Keratinocyte (primary cell): ENCODE measurements around the gene C1QL2. TPM values are rescaled to one million over a fixed set of nuclear protein-coding genes. Genes with fewer than 3 reads are reported as not detected.

Experiments
- DNase-seq: peaks from one replicate; pipeline ENCODE4 v3.0.0-alpha.2; 2011; ENCODE audit warnings: low read depth, missing footprints, low spot score
- FAIRE-seq: peaks from 2 replicates; lab custom pipeline; 2011; peaks lifted over from hg19 to GRCh38; lab: Jason Lieb, UNC
- H2AFZ ChIP-seq: 2 replicates; pipeline ENCODE4 v1.6.0; 2012; ENCODE audit warnings: low read length, control low read depth, inconsistent platforms; ENCODE audit not compliant: control insufficient read depth
- H3K27ac ChIP-seq: 2 replicates; pipeline ENCODE4 v1.5.1; 2011; ENCODE audit warnings: low read length; ENCODE audit not compliant: control insufficient read depth, insufficient read depth
- H3K27me3 ChIP-seq: 3 replicates; pipeline ENCODE4 v1.6.0; 2011; ENCODE audit warnings: low read length; ENCODE audit not compliant: control insufficient read depth, insufficient read depth; ENCODE audit errors: extremely low read depth
- H3K36me3 ChIP-seq, 2 experiments: 2 replicates in 1 of 2; 3 replicates in 1 of 2; pipeline ENCODE4 v1.5.1; 2011; ENCODE audit warnings: low read length in 2 of 2, mild to moderate bottlenecking in 1 of 2; ENCODE audit not compliant: control insufficient read depth in 2 of 2, insufficient read depth in 2 of 2; ENCODE audit errors: extremely low read depth in 1 of 2
- H3K4me1 ChIP-seq: 3 replicates; pipeline ENCODE4 v1.5.1; 2011; ENCODE audit warnings: low read length; ENCODE audit not compliant: control insufficient read depth, insufficient read depth; ENCODE audit errors: extremely low read depth
- H3K4me2 ChIP-seq: 3 replicates; pipeline ENCODE4 v1.6.0; 2011; ENCODE audit warnings: low read depth, low read length; ENCODE audit not compliant: control insufficient read depth, insufficient read depth; ENCODE audit errors: extremely low read depth
- H3K4me3 ChIP-seq, 3 experiments: fragments of 200-600 bp in 1 of 3; sonication (generic) in 1 of 3; 2 replicates in 2 of 3; 3 replicates in 1 of 3; pipeline ENCODE4 v1.5.1; 2011 to 2016; ENCODE audit warnings: low read length in 3 of 3, mild to moderate bottlenecking in 3 of 3, control low read depth in 2 of 3, inconsistent platforms in 1 of 3, low read depth in 1 of 3, mixed read lengths in 1 of 3, mixed run types in 1 of 3, moderate library complexity in 1 of 3; ENCODE audit not compliant: control insufficient read depth in 2 of 3, insufficient read depth in 2 of 3; ENCODE audit errors: extremely low read depth in 1 of 3
- H3K79me2 ChIP-seq: 2 replicates; pipeline ENCODE4 v1.6.0; 2012; ENCODE audit warnings: low read length; ENCODE audit not compliant: control insufficient read depth, insufficient read depth
- H3K9ac ChIP-seq: 3 replicates; pipeline ENCODE4 v1.6.0; 2011; ENCODE audit warnings: low read length; ENCODE audit not compliant: control insufficient read depth, insufficient read depth; ENCODE audit errors: extremely low read depth
- H3K9me1 ChIP-seq: 3 replicates; pipeline ENCODE4 v1.6.0; 2011; ENCODE audit warnings: low read length; ENCODE audit not compliant: control insufficient read depth, insufficient read depth; ENCODE audit errors: extremely low read depth
- H3K9me3 ChIP-seq: 2 replicates; pipeline ENCODE4 v1.5.1; 2012; ENCODE audit warnings: low read depth, low read length; ENCODE audit not compliant: control insufficient read depth
- H4K20me1 ChIP-seq: 3 replicates; pipeline ENCODE4 v1.6.0; 2011; ENCODE audit warnings: low read length; ENCODE audit not compliant: control insufficient read depth, insufficient read depth; ENCODE audit errors: extremely low read depth
- CTCF ChIP-seq, 3 experiments: IDR thresholded peaks in 1 of 3; conservative IDR thresholded peaks in 1 of 3; optimal IDR thresholded peaks in 1 of 3; 2 replicates in 2 of 3; 3 replicates in 1 of 3; pipeline versions ENCODE3 to v1.5.1; 2011; ENCODE audit warnings: low read length in 3 of 3, mild to moderate bottlenecking in 3 of 3, moderate library complexity in 2 of 3, control low read depth in 1 of 3, inconsistent platforms in 1 of 3; ENCODE audit not compliant: insufficient read depth in 2 of 3; ENCODE audit errors: extremely low read depth in 1 of 3
- EZH2 ChIP-seq: IDR thresholded peaks from one replicate; pipeline ENCODE4 v1.6.1; 2012; ENCODE audit warnings: inconsistent platforms, mild to moderate bottlenecking, low read length, moderate library complexity
- dilution Hi-C: fragments of 300-500 bp; cut with MboI; formaldehyde crosslinking; loops from one replicate; pipeline ENCODE4 v1.7.0; 2020; ENCODE audit warnings: low sequenced_read_pairs; ENCODE audit not compliant: extremely low pct_ligation_motif_present
- polyA plus RNA-seq, 5 experiments: library from polyadenylated mRNA; depleted of rRNA in 3 of 5; stranded (reverse) in 3 of 5; stranded (forward) in 1 of 5; unstranded in 1 of 5; fragments of >200 nt; gene quantifications; 1 replicate in 1 of 5; 2 replicates in 3 of 5; 3 replicates in 1 of 5; pipeline versions ENCODE4 v1.2.1 to v1.2.3, GENCODE V29; 2011 to 2012; ENCODE audit warnings: missing spikeins in 2 of 5, low read depth in 1 of 5, low replicate concordance in 1 of 5

Gene C1QL2
- polyA plus RNA-seq, 1 donor (not counting 4 experiments of a cell fraction or from before 2014, with no cell fraction given), result not detected

GRCh38 chr2:119180892-119181291, 22.3 kb upstream of the C1QL2 start:
- H3K4me1 ChIP-seq, result peaks cover 17% of the 10 kb centered on the region
- H3K4me3 ChIP-seq, result no peak overlapping the region
- H3K27me3 ChIP-seq, result no peaks in the 10 kb centered on the region
- no peak for DNase-seq
- no peak overlapping the region for H2AFZ ChIP-seq
- H3K4me2 ChIP-seq, result no peak overlapping the region
- no peaks in the 10 kb centered on the region for H3K36me3 ChIP-seq
- H3K27ac ChIP-seq, result no peak overlapping the region
- H3K9me3 ChIP-seq, result no peaks in the 10 kb centered on the region
- dilution Hi-C loops, result no loop called here
- H3K9me1 ChIP-seq, result no peaks in the 10 kb centered on the region
- FAIRE-seq, result no peak
- no peak overlapping the region for H3K9ac ChIP-seq
- H3K79me2 ChIP-seq, result no peaks in the 10 kb centered on the region
- H4K20me1 ChIP-seq, result no peaks in the 10 kb centered on the region
- TF ChIP-seq CTCF (optimal IDR thresholded peaks at IDR 0.05 in 1 of 3, IDR thresholded peaks at IDR 0.05 in 1 of 3, conservative IDR thresholded peaks at IDR 0.05 in 1 of 3; ENCODE audit: extremely low read depth in 1 of 3, insufficient read depth in 2 of 3, low read length in 3 of 3), result no peak
- TF ChIP-seq EZH2, result no peak

GRCh38 chr2:119179991-119180390, 21.4 kb upstream of the C1QL2 start:
- FAIRE-seq (no peak), DNase-seq (no peak)
- H2AFZ ChIP-seq, result no peak overlapping the region
- no peaks in the 10 kb centered on the region for H3K9me1 ChIP-seq
- H3K4me3 ChIP-seq, result no peak overlapping the region
- no peak overlapping the region for H3K9ac ChIP-seq
- H3K4me1 ChIP-seq, result peaks cover 17% of the 10 kb centered on the region
- H3K79me2 ChIP-seq, result no peaks in the 10 kb centered on the region
- dilution Hi-C loops, result no loop called here
- no peak overlapping the region for H3K27ac ChIP-seq
- H3K36me3 ChIP-seq, result no peaks in the 10 kb centered on the region
- H4K20me1 ChIP-seq, result no peaks in the 10 kb centered on the region
- no peak for TF ChIP-seq EZH2
- TF ChIP-seq CTCF (optimal IDR thresholded peaks at IDR 0.05 in 1 of 3, IDR thresholded peaks at IDR 0.05 in 1 of 3, conservative IDR thresholded peaks at IDR 0.05 in 1 of 3; ENCODE audit: extremely low read depth in 1 of 3, insufficient read depth in 2 of 3, low read length in 3 of 3), result peak in 1 of 3 experiments; percentile 11
- H3K9me3 ChIP-seq, result no peaks in the 10 kb centered on the region
- no peaks in the 10 kb centered on the region for H3K27me3 ChIP-seq
- no peak overlapping the region for H3K4me2 ChIP-seq
